HG02571 (cell line): ENCODE results near the gene NFILZ.
"Not testable (repeated sequence)": the region's sequence is repeated elsewhere in the genome, so short reads cannot be mapped to it uniquely, and the experiment has no call there.

ENCODE experiments used
- ATAC-seq: cut with Tn5 transposase; IDR thresholded peaks from one replicate; pipeline ENCODE4 v1.9.1; 2021; ENCODE audit warnings: mild to moderate bottlenecking, moderate library complexity; ENCODE audit not compliant: unreplicated experiment

NFILZ gene

DNA sequence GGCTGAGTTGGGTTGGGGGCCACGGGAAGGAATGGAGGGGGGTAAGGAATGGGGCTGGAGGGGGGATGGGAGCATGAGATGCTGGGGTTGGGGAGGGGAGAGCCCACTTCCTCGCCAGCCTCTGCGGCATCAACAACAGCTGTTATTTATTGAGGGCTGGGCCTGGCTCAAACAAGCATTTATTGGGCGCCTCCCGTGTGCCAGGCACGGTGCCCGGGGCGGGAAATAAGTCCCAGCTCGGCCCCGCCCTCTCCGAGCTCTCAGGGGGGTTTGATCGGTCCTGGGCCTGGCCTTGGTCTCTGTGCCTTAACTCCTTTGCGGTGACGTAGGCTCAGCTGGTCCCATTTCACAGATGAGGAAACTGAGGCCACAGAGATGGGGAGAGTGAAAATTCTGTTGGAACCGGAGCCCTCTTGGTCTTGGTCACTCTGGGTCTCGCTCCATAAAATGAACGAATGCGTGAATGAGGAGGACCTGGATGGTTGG lies 19.0 kb upstream of the NFILZ start:
- no peak for ATAC-seq

- no peak for ATAC-seq
These were observed 18.3 kb upstream of the NFILZ start for GRCh38 chr19:8611877-8612806.

DNA sequence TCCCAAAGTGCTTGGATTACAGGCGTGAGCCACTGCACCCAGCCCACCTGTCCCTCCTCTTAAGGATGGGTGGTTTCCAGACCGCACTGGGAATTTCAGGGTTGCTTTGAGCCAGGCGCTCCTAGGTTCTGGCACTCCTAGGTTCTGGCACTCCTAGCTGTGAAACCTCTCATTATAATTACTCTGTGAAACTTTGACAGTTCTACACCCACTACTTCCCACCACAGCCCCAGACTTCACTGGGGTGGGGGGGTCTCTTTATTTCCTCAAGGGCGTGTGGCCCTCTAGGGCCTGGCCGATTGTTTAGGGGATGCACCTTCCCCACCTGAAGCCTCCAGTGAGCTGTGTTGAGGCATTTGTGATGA lies 17.6 kb upstream of the NFILZ start:
- no peak for ATAC-seq

GRCh38 chr19:8614455-8614854 lies 16.0 kb upstream of the NFILZ start:
- no peak for ATAC-seq

GRCh38 chr19:8615024-8615423 lies 15.4 kb upstream of the NFILZ start:
- ATAC-seq, result no peak

GRCh38 chr19:8615813-8616596 lies 14.4 kb upstream of the NFILZ start:
- no peak for ATAC-seq

- no peak for ATAC-seq
These were observed 13.6 kb upstream of the NFILZ start for GRCh38 chr19:8616861-8617260.

DNA sequence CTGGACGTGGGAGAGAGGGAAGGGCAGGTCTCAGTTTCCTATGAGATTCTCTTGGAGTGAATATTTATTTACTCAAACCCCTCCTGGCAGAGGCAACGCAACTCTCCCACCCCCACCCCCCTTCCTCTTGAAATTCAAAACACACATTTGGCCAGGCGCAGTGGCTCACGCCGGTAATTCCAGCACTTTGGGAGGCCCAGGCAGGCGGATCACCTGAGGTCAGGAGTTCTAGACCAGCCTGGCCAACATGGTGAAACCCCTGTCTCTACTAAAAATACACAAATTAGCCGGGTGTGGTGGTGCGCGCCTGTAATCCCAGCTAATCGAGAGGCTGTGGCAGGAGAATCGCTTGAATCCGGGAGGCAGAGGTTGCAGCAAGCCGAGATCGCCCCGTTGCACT lies 13.1 kb upstream of the NFILZ start:
- not testable (repeated sequence) for ATAC-seq

- no peak for ATAC-seq
These were observed 12.4 kb upstream of the NFILZ start for GRCh38 chr19:8617984-8618383.

GRCh38 chr19:8618751-8619150 lies 11.7 kb upstream of the NFILZ start:
- no peak for ATAC-seq

DNA sequence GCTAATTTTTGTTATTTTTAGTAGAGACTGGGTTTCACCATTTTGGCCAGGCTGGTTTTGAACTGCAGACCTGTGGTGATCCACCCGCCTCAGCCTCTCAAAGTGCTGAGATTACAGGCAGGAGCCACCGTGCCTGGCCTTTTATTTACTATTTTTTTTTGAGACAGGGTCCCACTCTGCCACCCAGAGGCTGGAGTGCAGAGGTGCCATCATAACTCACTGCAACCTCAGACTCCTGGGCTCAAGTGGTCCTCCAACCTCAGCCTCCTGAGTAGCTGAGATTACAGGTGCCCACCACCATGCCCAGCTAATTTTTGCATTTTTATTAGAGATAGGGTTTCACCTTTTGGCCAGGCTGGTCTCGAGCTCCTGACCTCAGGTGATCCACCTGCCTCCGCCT lies 7.5 kb upstream of the NFILZ start:
- not testable (repeated sequence) for ATAC-seq

GRCh38 chr19:8626842-8627241 lies 3.6 kb upstream of the NFILZ start:
- ATAC-seq, result no peak

DNA sequence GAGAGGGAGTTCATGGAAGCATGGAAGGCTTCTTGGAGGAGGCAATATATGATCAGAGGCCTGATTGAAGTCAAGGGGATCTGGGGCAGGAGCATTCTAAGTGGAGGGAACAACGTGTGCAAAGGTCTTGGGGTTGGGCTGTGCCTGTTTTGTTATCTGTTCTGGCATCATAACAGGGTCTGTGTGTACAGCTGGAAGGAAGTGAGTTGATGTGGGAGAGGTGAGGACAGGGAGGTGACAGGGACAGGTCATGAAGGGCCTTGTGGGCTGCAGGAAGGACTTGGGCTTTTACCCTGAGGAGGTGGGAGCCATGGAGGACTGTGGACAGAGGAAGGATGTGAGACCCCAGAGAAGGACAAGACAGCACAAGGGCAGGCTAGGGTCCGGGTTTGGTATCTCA lies 1.2 kb upstream of the NFILZ start:
- ATAC-seq, result no peak

GRCh38 chr19:8630796-8631424 lies 477 bp downstream of the NFILZ start:
- no peak for ATAC-seq

GRCh38 chr19:8631425-8631819 lies 989 bp downstream of the NFILZ start:
- no peak for ATAC-seq

DNA sequence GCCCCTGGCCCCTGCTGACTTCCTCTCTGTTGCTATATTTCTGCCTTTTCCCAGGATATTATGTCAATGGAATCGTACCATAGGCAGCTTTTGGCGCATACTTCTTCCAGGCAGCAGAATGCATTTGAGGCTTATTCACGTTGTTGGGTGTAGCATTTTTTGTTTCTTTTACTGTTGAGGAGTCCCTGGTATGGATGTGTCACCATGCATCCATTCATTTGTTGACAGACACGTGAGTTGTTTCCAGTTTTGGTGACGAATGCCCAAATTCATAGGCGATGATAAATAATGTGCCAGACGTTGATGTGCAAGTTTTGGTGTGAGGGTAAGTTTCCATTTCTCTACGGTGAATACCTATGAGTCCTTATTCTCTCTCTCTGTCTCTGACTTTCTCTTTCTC lies 5.0 kb downstream of the NFILZ start:
- no peak for ATAC-seq

- ATAC-seq, result not testable (repeated sequence)
These were observed 6.6 kb downstream of the NFILZ start for GRCh38 chr19:8637070-8637469.

DNA sequence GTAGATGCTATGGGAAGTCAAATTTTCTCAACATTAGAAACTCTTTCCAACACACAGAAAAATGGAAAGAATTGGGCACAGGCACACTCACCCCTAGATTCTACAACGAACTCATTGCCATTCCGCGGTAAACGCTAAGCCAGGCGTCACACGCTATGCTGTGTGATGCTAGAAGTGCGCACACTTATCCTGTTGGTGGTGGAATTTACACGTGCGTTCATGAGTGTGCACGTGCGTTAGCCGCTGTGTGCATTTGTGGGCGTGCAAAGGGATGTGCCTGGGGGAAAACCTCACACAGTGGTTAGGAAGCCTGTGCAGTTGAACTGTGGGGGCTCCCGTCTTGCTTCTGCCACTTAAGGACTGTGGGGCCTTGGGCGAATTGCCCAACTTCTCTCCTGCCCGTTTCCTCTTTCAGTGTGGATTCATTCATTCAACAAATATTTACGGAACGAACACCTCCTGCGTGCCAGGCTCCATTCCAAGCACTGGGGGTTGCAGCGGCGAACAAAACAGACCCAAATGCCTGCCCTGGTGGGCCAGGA lies 7.7 kb downstream of the NFILZ start:
- ATAC-seq, result no peak

DNA sequence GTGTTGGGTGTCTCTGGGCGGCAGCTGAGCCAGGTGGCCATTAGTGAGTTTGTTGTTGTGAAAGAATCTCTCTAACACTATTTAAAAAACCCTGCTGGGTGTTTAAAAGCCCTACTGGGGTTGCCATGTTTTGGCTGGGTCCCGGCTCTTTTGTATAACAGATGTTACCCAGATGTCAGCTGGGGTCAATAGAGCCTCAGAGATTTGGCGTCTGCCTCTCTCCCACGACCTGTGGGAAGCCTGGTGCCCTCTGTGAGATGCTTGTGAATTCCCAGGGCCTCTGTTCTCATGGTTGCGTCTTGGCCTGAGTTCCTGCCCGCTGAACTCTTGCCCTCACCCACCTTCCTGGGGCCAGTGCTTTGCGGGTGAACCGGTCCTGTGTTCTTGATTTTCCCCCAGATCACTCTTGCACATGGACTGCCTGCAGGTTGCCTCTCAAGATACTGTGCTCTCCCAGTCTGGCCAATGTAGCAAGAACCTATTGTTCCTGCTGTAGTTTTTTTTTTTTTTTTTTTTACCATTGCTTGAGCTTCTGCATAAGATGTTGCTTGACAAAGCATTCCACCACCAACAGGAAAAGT lies 9.5 kb downstream of the NFILZ start:
- no peak for ATAC-seq

DNA sequence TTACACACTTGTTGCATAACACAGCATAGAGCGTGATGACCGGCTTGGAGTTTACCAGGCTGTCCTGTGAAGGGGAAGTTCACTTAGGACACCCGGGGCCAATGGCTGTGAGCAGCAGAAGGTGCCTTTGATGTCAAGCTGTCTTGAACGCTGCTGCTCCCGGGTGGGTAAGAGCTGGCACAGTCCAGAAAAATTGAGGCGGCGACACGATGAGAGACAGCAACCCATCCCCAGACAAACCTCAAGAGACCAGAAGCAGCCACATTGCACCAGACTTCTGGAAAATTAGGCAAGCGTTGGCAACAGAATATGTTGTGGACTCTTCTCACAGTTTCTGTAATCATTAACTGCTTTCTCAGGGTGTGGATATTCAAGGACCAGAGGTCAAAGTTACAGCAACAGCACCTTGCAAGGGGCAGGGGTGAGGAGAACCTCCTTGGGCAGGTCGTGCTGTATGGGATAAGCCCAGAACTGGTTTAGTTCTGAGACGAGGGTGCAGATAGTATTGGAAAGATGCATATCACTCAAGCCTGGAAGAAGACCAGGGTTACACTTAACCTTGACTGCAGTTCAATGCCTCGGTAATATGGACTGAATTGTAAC lies 10.1 kb downstream of the NFILZ start:
- ATAC-seq, result no peak
